Measurements from ENCODE around the gene ACVRL1. TPM values are rescaled to one million over a fixed set of nuclear protein-coding genes. Genes with fewer than 3 reads are reported as not detected.

ACVRL1 gene
- total and polyA plus RNA-seq, 2 donors (not counting 1 experiment from before 2014, with no cell fraction given), result 8.9 to 36.2 TPM

- H2AFZ ChIP-seq (ENCODE audit: low read length), result no peak overlapping the region
- no peak overlapping the region for H3K4me3 ChIP-seq (replicated peaks in 1 of 4; ENCODE audit: control extremely low read depth in 1 of 4, insufficient read depth in 1 of 4, low read depth in 3 of 4, low read length in 4 of 4)
- no peak overlapping the region for H3K27ac ChIP-seq (ENCODE audit: insufficient read depth, low read length)
- H3K4me2 ChIP-seq (ENCODE audit: extremely low read depth, insufficient read depth, low read length), result no peak overlapping the region
- no peak for TF ChIP-seq EZH2 (IDR thresholded peaks at IDR 0.05; ENCODE audit: low read length, missing control alignments)
- TF ChIP-seq CTCF (conservative IDR thresholded peaks at IDR 0.05 in 1 of 2, IDR thresholded peaks at IDR 0.05 in 1 of 2; ENCODE audit: low read depth in 1 of 2, low read length in 2 of 2), result no peak
- H3K79me2 ChIP-seq (ENCODE audit: control insufficient read depth, insufficient read depth, low read length), result no peaks in the 10 kb centered on the region
- no peaks in the 10 kb centered on the region for H3K4me1 ChIP-seq (ENCODE audit: control insufficient read depth, extremely low read depth, insufficient read depth, low read length)
- H3K27me3 ChIP-seq (ENCODE audit: control insufficient read depth, insufficient read depth, low read length), result peaks cover 10% of the 10 kb centered on the region
- H3K9me3 ChIP-seq (ENCODE audit: control insufficient read depth, insufficient read depth, low read depth, low read length), result no peaks in the 10 kb centered on the region
- no peak overlapping the region for H3K9ac ChIP-seq (ENCODE audit: insufficient read depth, low read length)
- H3K36me3 ChIP-seq (ENCODE audit: control insufficient read depth, insufficient read depth, low read length), result no peaks in the 10 kb centered on the region
- H4K20me1 ChIP-seq (ENCODE audit: control insufficient read depth, extremely low read depth, insufficient read depth, low read length), result no peaks in the 10 kb centered on the region
- DNase-seq (ENCODE audit: low read depth in 2 of 2), result no peak
Observed at GRCh38 chr12:51873251-51873994, 33.9 kb upstream of the ACVRL1 start.

GRCh38 chr12:51874000-51874399 is 33.3 kb upstream of the ACVRL1 start:
- Histone ChIP-seq H3K9ac (ENCODE audit: insufficient read depth, low read length) (no peak overlapping the region), H3K27ac (ENCODE audit: insufficient read depth, low read length) (no peak overlapping the region), H3K79me2 (ENCODE audit: control insufficient read depth, insufficient read depth, low read length) (no peaks in the 10 kb centered on the region), H3K4me2 (ENCODE audit: extremely low read depth, insufficient read depth, low read length) (no peak overlapping the region), H4K20me1 (ENCODE audit: control insufficient read depth, extremely low read depth, insufficient read depth, low read length) (no peaks in the 10 kb centered on the region), H3K4me3 (replicated peaks in 1 of 4; ENCODE audit: control extremely low read depth in 1 of 4, insufficient read depth in 1 of 4, low read depth in 3 of 4, low read length in 4 of 4) (no peak overlapping the region), H2AFZ (ENCODE audit: low read length) (no peak overlapping the region), H3K36me3 (ENCODE audit: control insufficient read depth, insufficient read depth, low read length) (no peaks in the 10 kb centered on the region), H3K9me3 (ENCODE audit: control insufficient read depth, insufficient read depth, low read depth, low read length) (no peaks in the 10 kb centered on the region), H3K4me1 (ENCODE audit: control insufficient read depth, extremely low read depth, insufficient read depth, low read length) (no peaks in the 10 kb centered on the region), H3K27me3 (ENCODE audit: control insufficient read depth, insufficient read depth, low read length) (peaks cover 10% of the 10 kb centered on the region)
- no peak for TF ChIP-seq CTCF (conservative IDR thresholded peaks at IDR 0.05 in 1 of 2, IDR thresholded peaks at IDR 0.05 in 1 of 2; ENCODE audit: low read depth in 1 of 2, low read length in 2 of 2)
- no peak for TF ChIP-seq EZH2 (IDR thresholded peaks at IDR 0.05; ENCODE audit: low read length, missing control alignments)
- peak in 1 of 2 donors; percentile 35 for DNase-seq (ENCODE audit: low read depth in 2 of 2)

GRCh38 chr12:51874486-51874885 is 32.8 kb upstream of the ACVRL1 start:
- no peak overlapping the region for H3K4me2 ChIP-seq (ENCODE audit: extremely low read depth, insufficient read depth, low read length)
- TF ChIP-seq CTCF (conservative IDR thresholded peaks at IDR 0.05 in 1 of 2, IDR thresholded peaks at IDR 0.05 in 1 of 2; ENCODE audit: low read depth in 1 of 2, low read length in 2 of 2), result no peak
- TF ChIP-seq EZH2 (IDR thresholded peaks at IDR 0.05; ENCODE audit: low read length, missing control alignments), result no peak
- H3K36me3 ChIP-seq (ENCODE audit: control insufficient read depth, insufficient read depth, low read length), result no peaks in the 10 kb centered on the region
- H3K27ac ChIP-seq (ENCODE audit: insufficient read depth, low read length), result no peak overlapping the region
- H2AFZ ChIP-seq (ENCODE audit: low read length), result no peak overlapping the region
- H3K27me3 ChIP-seq (ENCODE audit: control insufficient read depth, insufficient read depth, low read length), result peaks cover 10% of the 10 kb centered on the region
- no peak for DNase-seq (ENCODE audit: low read depth in 2 of 2)
- no peak overlapping the region for H3K9ac ChIP-seq (ENCODE audit: insufficient read depth, low read length)
- no peaks in the 10 kb centered on the region for H3K79me2 ChIP-seq (ENCODE audit: control insufficient read depth, insufficient read depth, low read length)
- H3K9me3 ChIP-seq (ENCODE audit: control insufficient read depth, insufficient read depth, low read depth, low read length), result no peaks in the 10 kb centered on the region
- H3K4me1 ChIP-seq (ENCODE audit: control insufficient read depth, extremely low read depth, insufficient read depth, low read length), result no peaks in the 10 kb centered on the region
- H3K4me3 ChIP-seq (replicated peaks in 1 of 4; ENCODE audit: control extremely low read depth in 1 of 4, insufficient read depth in 1 of 4, low read depth in 3 of 4, low read length in 4 of 4), result no peak overlapping the region
- no peaks in the 10 kb centered on the region for H4K20me1 ChIP-seq (ENCODE audit: control insufficient read depth, extremely low read depth, insufficient read depth, low read length)

Measured in fibroblast of lung (primary cell).